ENCODE results near the gene EVI5. TPM values are rescaled to one million over a fixed set of nuclear protein-coding genes. Genes with fewer than 3 reads are reported as not detected.
A peak's percentile ranks its signal among the peaks of the same experiment; 100 is the strongest.

EVI5 gene
- total RNA-seq, 4 donors from 2014 or later, result 16.3 to 135 (median 33.7) TPM

- DNase-seq, result no peak
- no peaks in the 10 kb centered on the region for H3K9me3 ChIP-seq
- H3K27me3 ChIP-seq, result no peaks in the 10 kb centered on the region
- peak overlapping the region in 2 of 4 donors; percentile 44 for H3K27ac ChIP-seq
- no peak overlapping the region for H3K4me3 ChIP-seq
- TF ChIP-seq POLR2A (IDR thresholded peaks at IDR 0.05), result no peak
- TF ChIP-seq CTCF (IDR thresholded peaks at IDR 0.05), result peak; percentile 51 to 81 (median 72)
- no peaks in the 10 kb centered on the region for H3K36me3 ChIP-seq
- peaks cover 0 to 9% (median 0%) of the 10 kb centered on the region in 4 donors for H3K4me1 ChIP-seq
Measured at GRCh38 chr1:92817986-92818764, 33.3 kb upstream of the EVI5 start.

- no peaks in the 10 kb centered on the region for H3K36me3 ChIP-seq
- H3K4me3 ChIP-seq, result no peak overlapping the region
- H3K27ac ChIP-seq, result peak overlapping the region in 2 of 4 donors; percentile 44
- peaks cover 0 to 9% (median 0%) of the 10 kb centered on the region in 4 donors for H3K4me1 ChIP-seq
- H3K27me3 ChIP-seq, result no peaks in the 10 kb centered on the region
- TF ChIP-seq CTCF (IDR thresholded peaks at IDR 0.05) (no peak), POLR2A (IDR thresholded peaks at IDR 0.05) (no peak)
- DNase-seq, result no peak
- H3K9me3 ChIP-seq, result no peaks in the 10 kb centered on the region
Measured at GRCh38 chr1:92817137-92817697, 32.3 kb upstream of the EVI5 start.

GRCh38 chr1:92816732-92817131 lies 31.8 kb upstream of the EVI5 start:
- Histone ChIP-seq H3K27me3 (no peaks in the 10 kb centered on the region), H3K27ac (peak overlapping the region in 1 of 4 donors; percentile 18), H3K36me3 (no peaks in the 10 kb centered on the region), H3K4me3 (no peak overlapping the region), H3K9me3 (no peaks in the 10 kb centered on the region), H3K4me1 (peaks cover 0 to 9% (median 0%) of the 10 kb centered on the region in 4 donors)
- DNase-seq, result no peak
- TF ChIP-seq POLR2A (IDR thresholded peaks at IDR 0.05), result no peak
- no peak for TF ChIP-seq CTCF (IDR thresholded peaks at IDR 0.05)

GRCh38 chr1:92808381-92808780 lies 23.5 kb upstream of the EVI5 start:
- no peak for DNase-seq
- no peak for TF ChIP-seq CTCF (IDR thresholded peaks at IDR 0.05)
- no peak for TF ChIP-seq POLR2A (IDR thresholded peaks at IDR 0.05)
- H3K9me3 ChIP-seq, result no peaks in the 10 kb centered on the region
- H3K27ac ChIP-seq, result no peak overlapping the region
- no peaks in the 10 kb centered on the region for H3K36me3 ChIP-seq
- H3K4me3 ChIP-seq, result no peak overlapping the region
- H3K4me1 ChIP-seq, result no peaks in the 10 kb centered on the region
- no peaks in the 10 kb centered on the region for H3K27me3 ChIP-seq

GRCh38 chr1:92805216-92805615 lies 20.3 kb upstream of the EVI5 start:
- no peaks in the 10 kb centered on the region for H3K9me3 ChIP-seq
- H3K4me1 ChIP-seq, result no peaks in the 10 kb centered on the region
- TF ChIP-seq CTCF (IDR thresholded peaks at IDR 0.05) (no peak), POLR2A (IDR thresholded peaks at IDR 0.05) (no peak)
- no peaks in the 10 kb centered on the region for H3K27me3 ChIP-seq
- no peak overlapping the region for H3K4me3 ChIP-seq
- peak overlapping the region in 2 of 4 donors; percentile 20 to 39 for H3K27ac ChIP-seq
- no peak for DNase-seq
- no peaks in the 10 kb centered on the region for H3K36me3 ChIP-seq

Data from Peyer's patch (tissue), 4 donors.